HL-60 (cell line): ENCODE measurements around the gene LY86.
A peak's percentile ranks its signal among the peaks of the same experiment; 100 is the strongest.

Experiments
- DNase-seq, 2 experiments: peaks; one replicate each; pipeline ENCODE4 v3.0.0-alpha.2; 2010 to 2020; ENCODE audit warnings: low read depth in 1 of 2, low spot score in 1 of 2
- H3K27ac ChIP-seq: fragments of 250-450 bp; sonication (Bioruptor Pico); replicated peaks from 2 replicates; pipeline ENCODE4 v1.5.1; 2020; ENCODE audit warnings: mild to moderate bottlenecking, moderate library complexity
- H3K27me3 ChIP-seq: fragments of 250-450 bp; sonication (Bioruptor Pico); 2 replicates; pipeline ENCODE4 v1.5.1; 2021; ENCODE audit warnings: mild to moderate bottlenecking, moderate library complexity; ENCODE audit not compliant: insufficient read depth, poor library complexity, severe bottlenecking
- H3K4me3 ChIP-seq: replicated peaks from 2 replicates; pipeline ENCODE4 v1.5.1; 2011; ENCODE audit warnings: mild to moderate bottlenecking, control low read depth, low read length; ENCODE audit not compliant: insufficient read depth
- GABPA ChIP-seq: IDR thresholded peaks from 2 replicates; pipeline ENCODE4 v1.6.1; 2012; ENCODE audit warnings: low read depth
- POLR2AphosphoS5 ChIP-seq: IDR thresholded peaks from 2 replicates; pipeline ENCODE4 v1.6.1; 2012; ENCODE audit warnings: low read depth
- SPI1 ChIP-seq: IDR thresholded peaks from 2 replicates; pipeline ENCODE4 v1.6.1; 2012; ENCODE audit warnings: low read depth, mild to moderate bottlenecking, borderline replicate concordance
- TF ChIP-seq, protein P1 (sequence below): IDR thresholded peaks from 2 replicates; pipeline ENCODE4 v1.6.1; 2012; ENCODE audit warnings: low read depth; ENCODE audit not compliant: insufficient replicate concordance
- TF ChIP-seq, protein P2 (sequence below): IDR thresholded peaks from one replicate; pipeline ENCODE4 v1.5.1; 2011; ENCODE audit warnings: low read length, control low read depth, inconsistent platforms; ENCODE audit not compliant: insufficient read depth

Gene LY86

DNA sequence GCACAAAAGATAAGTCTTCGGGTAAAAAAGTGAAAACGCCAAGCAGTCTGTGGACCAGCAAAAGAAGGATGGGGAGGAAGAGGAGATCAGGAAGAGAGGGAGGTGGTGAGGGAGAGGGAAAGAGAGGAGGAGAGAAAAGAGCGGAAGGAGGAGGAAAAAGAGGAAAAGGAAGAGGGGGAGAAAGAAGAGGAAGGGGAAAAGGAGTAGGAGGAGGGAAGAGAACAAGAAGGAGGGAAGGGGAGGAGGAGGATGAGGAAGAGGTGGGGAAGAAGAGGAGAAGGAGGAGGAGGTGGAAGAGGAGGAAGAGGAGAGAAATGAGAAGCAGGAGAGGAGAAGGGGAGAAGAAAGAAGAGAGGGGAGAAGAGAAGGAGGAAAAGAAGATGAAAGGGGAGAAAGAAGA lies 6.5 kb downstream of the LY86 start:
- H3K4me3 ChIP-seq: no peak overlapping the region
- no peaks in the 10 kb centered on the region for H3K27me3 ChIP-seq
- no peak overlapping the region for H3K27ac ChIP-seq
- DNase-seq: no peak
- TF ChIP-seq GABPA: no peak
- TF ChIP-seq, protein P1, sequence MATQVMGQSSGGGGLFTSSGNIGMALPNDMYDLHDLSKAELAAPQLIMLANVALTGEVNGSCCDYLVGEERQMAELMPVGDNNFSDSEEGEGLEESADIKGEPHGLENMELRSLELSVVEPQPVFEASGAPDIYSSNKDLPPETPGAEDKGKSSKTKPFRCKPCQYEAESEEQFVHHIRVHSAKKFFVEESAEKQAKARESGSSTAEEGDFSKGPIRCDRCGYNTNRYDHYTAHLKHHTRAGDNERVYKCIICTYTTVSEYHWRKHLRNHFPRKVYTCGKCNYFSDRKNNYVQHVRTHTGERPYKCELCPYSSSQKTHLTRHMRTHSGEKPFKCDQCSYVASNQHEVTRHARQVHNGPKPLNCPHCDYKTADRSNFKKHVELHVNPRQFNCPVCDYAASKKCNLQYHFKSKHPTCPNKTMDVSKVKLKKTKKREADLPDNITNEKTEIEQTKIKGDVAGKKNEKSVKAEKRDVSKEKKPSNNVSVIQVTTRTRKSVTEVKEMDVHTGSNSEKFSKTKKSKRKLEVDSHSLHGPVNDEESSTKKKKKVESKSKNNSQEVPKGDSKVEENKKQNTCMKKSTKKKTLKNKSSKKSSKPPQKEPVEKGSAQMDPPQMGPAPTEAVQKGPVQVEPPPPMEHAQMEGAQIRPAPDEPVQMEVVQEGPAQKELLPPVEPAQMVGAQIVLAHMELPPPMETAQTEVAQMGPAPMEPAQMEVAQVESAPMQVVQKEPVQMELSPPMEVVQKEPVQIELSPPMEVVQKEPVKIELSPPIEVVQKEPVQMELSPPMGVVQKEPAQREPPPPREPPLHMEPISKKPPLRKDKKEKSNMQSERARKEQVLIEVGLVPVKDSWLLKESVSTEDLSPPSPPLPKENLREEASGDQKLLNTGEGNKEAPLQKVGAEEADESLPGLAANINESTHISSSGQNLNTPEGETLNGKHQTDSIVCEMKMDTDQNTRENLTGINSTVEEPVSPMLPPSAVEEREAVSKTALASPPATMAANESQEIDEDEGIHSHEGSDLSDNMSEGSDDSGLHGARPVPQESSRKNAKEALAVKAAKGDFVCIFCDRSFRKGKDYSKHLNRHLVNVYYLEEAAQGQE: no peak
- TF ChIP-seq, protein P2, sequence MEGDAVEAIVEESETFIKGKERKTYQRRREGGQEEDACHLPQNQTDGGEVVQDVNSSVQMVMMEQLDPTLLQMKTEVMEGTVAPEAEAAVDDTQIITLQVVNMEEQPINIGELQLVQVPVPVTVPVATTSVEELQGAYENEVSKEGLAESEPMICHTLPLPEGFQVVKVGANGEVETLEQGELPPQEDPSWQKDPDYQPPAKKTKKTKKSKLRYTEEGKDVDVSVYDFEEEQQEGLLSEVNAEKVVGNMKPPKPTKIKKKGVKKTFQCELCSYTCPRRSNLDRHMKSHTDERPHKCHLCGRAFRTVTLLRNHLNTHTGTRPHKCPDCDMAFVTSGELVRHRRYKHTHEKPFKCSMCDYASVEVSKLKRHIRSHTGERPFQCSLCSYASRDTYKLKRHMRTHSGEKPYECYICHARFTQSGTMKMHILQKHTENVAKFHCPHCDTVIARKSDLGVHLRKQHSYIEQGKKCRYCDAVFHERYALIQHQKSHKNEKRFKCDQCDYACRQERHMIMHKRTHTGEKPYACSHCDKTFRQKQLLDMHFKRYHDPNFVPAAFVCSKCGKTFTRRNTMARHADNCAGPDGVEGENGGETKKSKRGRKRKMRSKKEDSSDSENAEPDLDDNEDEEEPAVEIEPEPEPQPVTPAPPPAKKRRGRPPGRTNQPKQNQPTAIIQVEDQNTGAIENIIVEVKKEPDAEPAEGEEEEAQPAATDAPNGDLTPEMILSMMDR: no peak
- no peak for TF ChIP-seq POLR2AphosphoS5
- no peak for TF ChIP-seq SPI1

DNA sequence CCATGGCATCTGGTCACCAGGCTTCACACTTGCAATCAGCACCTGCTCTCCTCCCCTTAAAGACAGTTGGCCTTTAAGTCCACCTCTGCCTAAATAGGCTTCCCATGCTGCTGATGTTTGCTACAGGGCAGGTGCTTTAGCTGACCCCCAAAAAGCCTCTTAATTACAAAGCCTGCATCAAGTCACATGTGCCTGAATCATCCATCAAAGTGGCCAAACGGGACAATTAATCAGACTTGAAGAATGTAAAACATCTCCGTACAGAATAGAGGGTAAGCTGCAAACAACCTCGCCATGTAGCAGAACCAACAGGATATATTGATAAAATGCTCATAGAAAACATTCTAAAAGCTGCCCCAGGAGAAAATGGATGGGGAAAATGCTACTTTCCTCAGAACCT lies 7.4 kb downstream of the LY86 start:
- TF ChIP-seq, protein P1: no peak
- TF ChIP-seq GABPA: no peak
- TF ChIP-seq, protein P2: no peak
- no peak for TF ChIP-seq SPI1
- no peak for TF ChIP-seq POLR2AphosphoS5
- Histone ChIP-seq H3K4me3 (no peak overlapping the region), H3K27ac (no peak overlapping the region), H3K27me3 (no peaks in the 10 kb centered on the region)
- DNase-seq: no peak

DNA sequence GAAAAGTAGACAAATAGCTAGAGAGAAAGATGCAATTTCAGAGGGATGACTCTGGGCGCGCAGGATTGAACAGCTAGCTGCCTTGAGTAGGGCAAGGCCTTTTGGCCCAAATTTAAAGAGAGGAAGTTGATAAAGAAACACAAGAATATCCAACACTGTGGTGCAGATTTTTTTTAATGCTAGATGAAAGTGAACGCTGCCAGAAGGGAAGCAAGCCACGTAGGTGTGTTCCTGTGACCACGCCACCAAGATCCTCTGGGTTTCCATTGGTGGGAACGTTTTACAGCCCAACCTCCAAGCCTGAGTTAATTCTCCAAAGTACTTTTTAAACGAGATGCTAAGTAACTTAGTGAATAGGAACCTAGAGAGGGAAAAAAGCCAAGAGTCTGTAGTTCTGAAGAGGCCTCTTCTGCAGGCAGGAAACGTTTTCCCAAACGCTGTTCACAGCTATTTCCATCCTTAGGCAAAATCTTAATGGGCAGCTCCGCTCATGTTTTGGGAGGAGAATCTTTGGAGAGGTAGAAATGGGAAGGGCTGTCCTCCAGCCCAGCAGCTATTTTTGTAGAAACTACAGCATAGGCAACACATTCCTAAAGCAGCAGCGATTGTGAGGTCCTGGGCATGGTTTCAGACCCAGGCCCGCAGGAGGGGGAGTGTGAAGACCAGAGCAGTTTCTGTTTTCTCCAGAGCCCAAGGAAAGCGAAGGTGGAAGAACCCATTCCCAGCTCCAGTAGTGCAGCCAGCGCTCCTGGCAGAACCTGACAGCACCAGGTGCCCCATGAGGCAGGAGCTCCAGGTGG lies 8.2 kb downstream of the LY86 start:
- TF ChIP-seq GABPA: no peak
- TF ChIP-seq SPI1: peak; percentile 22; the same call in 1 of the 2 replicates
- H3K27me3 ChIP-seq: no peaks in the 10 kb centered on the region

DNA sequence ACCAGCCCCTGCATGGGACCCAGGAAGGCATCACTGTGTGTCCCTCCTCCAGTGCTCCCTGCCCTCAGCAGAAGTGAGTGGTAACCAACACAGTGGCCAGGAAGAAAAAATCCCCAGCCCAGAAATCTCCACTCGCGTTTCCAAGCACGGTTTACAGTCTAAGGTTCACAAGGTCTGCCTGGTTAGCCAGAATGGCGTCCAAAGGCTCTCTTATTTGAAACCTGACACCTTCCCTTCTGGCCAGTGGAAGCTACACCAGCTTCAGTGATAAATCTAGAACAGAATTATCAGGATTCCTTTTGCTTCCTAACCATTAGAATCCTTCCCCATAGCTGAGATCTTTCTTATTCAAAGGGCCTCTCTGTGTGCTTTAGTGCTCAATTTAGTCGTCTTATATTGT lies 9.2 kb downstream of the LY86 start:
- DNase-seq: no peak
- TF ChIP-seq, protein P2: no peak
- TF ChIP-seq GABPA (no peak), SPI1 (no peak), POLR2AphosphoS5 (no peak)
- TF ChIP-seq, protein P1: no peak
- no peak overlapping the region for H3K4me3 ChIP-seq
- no peak overlapping the region for H3K27ac ChIP-seq
- no peaks in the 10 kb centered on the region for H3K27me3 ChIP-seq

More for the DNA sequence above, 8.2 kb downstream of the LY86 start:
- H3K27ac ChIP-seq: no peak overlapping the region
- DNase-seq: no peak
- H3K4me3 ChIP-seq: no peak overlapping the region
